GM15510 (cell line): Measurements from ENCODE around the gene UCHL1.

Experiments
- POLR2A ChIP-seq: IDR thresholded peaks from 3 replicates; pipeline ENCODE4 v1.6.1; 2011; ENCODE audit warnings: borderline replicate concordance; ENCODE audit not compliant: insufficient read length; ENCODE audit errors: extremely low read depth

Gene UCHL1

DNA sequence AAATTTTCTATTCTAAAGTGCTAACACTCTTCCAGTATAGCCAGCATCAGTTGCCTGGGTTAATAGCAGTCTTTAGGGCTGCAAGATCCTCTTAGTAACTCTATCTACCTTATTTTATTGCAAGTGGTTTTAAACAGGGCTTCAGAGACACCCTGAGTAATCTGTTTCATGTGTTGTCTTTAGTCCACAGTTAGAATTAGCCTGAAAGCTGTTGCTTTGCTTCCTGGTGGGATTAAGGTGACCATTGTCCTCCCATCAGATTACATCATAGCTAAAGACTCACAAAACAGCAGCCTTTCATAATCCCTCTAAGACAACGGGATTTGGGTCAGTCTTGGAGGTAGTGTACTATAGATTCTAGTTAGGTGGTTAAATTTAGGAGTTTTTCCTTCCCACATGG, 7.5 kb downstream of the UCHL1 start:
- TF ChIP-seq POLR2A = no peak

DNA sequence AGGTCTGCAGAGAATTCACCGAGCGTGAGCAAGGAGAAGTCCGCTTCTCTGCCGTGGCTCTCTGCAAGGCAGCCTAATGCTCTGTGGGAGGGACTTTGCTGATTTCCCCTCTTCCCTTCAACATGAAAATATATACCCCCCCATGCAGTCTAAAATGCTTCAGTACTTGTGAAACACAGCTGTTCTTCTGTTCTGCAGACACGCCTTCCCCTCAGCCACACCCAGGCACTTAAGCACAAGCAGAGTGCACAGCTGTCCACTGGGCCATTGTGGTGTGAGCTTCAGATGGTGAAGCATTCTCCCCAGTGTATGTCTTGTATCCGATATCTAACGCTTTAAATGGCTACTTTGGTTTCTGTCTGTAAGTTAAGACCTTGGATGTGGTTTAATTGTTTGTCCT, 11.3 kb downstream of the UCHL1 start:
- TF ChIP-seq POLR2A = no peak

DNA sequence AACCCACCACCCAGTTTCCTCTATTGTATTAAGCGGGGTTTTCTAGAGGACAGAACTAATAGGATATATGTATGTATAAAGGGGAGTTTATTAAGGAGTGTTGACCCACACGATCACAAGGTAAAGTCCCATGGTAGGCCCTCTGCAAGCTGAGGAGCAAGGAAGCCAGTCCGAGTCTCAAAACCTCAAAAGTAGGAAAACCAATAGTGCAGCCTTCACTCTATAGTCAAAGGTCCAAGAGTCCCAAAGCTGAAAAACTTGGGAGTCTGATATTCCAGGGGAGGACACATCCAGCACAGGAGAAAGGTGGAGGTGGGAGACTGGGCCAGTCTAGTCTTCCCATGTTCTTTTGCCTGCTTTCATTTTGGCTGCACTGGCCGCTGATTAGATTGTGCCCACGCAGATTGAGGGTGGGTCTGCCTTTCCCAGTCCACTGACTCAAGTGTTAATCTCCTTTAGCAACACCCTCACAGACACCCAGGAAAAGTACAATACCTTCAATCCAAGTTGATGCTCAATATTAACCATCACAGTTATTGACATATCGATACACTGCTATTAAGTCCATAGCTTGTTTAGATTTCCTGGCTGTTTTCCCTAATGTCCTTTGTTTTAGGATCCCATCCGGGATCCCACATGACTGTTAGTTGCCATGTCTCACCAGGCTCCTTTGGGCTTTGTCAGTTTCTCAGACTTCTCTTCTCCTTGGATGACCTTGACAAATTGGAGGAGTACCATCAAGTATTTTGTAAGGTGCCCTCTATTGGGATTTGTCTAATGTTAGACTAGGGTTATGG, 12.2 kb downstream of the UCHL1 start:
- TF ChIP-seq POLR2A = no peak

DNA sequence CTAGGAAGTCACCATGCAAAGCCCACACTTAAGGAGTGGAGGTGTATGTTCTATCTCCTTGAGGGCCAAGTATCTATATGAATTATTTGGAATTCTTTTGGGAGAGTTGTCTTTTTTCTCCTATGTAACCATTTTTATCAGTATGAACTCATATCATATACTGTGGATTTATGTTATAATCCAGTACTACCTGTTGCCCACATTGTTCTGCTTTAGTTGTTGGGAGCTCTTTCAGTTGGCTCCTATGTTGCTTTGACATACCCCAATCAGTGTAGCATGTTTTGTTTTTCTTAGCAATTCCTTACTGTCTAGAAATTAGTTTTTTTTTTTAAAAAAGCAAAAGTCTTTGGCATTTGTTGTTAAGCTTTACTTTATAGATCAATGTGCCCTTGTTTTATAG, 13.0 kb downstream of the UCHL1 start:
- no peak for TF ChIP-seq POLR2A

DNA sequence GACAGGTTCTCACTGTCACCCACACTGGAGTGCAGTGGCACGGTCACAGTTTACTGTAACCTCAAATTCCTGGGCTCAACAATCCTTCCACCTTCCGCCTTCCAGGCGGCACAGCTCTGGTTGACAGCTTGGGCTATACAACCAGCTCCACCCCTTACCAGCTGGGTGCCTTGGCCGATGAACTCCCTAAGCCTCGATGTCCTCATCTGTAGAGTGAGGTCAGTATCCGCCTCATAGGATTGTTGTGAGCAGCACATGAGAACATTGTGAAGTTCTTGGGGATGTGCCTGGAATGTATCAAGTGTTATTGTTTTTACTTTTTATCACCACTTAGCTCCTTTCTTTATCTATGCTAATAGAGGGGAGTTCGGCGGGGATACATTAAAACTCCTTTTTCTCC, 23.3 kb downstream of the UCHL1 start:
- TF ChIP-seq POLR2A = no peak

DNA sequence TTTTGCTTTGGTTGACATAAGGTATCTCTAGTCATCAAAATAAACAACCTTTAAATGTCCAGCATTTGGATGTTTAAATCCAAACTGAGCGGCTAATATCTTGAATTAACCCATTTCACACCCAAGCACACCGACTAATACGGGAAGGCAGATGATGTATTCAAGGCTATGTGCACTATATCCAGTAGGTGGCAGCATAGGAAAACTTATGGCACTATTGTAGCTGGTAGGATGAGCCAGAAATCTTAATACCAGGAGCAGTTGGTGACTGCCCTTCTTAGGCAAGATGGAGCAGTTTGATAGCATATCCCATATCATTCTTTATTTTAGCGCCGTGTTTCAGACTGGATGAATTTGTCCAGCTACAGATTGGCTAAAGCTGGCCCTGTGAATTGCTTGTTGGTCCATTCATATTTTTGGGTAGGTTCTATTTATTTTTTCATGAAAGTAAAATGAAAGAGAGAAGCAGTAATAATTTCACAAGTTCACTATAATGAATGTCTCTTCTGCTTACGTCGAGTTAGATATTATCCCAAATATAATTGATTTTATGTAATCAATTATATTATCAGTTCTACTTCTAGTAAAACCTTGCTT, 24.4 kb downstream of the UCHL1 start:
- no peak for TF ChIP-seq POLR2A

DNA sequence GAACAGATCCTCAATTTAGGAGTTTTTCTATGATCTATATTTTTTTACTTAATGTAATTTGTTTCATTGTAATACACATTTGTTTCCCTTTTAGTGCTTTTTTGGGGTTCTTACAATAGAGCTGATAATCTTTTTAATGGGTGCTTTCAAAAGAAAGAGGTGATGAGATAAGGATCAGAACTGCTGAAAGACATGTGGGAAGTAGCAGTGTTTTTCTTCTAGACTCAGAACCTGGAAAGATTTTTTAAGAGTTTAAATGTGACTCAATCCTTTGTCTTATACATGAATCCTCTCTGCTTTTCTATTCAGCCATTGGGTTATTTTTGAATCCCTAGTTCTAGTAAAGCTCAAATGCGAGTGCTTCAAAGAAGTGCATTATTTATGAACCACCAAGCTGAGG, 25.6 kb downstream of the UCHL1 start:
- no peak for TF ChIP-seq POLR2A

DNA sequence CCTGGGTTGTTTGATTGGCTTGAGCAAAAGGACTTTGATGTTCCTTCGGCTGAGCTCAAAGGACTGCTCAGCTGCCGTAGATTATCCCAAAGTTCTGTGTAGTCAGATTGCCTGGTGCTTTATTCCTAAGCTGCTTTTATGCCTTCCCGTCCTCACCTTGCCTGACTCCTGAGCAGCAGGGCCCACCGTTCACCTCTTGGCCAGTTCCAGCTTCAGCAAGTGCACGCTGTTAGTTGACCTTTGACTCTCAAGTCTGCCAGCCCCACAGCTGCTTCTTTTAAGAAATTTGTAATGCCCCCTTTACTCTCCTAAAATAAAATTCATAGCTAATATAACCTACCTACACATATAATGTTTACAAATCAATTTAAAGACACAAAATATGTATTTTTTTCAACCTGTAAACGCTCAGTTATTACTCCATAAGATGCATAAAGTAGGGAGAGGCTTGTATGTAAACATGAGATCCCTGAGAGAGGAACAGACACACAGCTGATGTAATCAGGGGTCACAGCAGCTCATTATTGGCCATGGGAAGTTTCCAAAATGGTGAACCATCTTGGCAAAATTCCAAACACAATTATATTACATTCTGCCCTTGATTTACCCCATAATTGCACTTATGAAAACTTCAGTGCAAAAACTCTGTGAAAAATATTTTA, 28.6 kb downstream of the UCHL1 start:
- TF ChIP-seq POLR2A = no peak

DNA sequence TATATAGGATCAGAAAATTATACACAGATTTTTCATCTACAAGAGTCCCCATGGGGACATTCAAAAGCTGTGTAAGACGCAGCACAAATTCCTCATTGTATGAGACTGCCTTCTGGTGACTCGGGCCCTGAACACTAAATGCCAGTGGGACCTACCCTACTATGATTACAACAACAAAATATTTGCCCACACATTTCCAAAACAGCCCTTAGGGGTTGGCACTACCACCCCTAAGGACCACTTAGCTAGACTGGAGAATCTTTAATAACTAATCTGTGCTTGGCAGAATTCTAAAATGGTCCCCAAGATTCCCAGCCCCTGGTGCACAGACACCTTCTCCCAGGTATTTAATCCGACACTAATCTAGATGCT, 29.1 kb downstream of the UCHL1 start:
- TF ChIP-seq POLR2A = no peak

DNA sequence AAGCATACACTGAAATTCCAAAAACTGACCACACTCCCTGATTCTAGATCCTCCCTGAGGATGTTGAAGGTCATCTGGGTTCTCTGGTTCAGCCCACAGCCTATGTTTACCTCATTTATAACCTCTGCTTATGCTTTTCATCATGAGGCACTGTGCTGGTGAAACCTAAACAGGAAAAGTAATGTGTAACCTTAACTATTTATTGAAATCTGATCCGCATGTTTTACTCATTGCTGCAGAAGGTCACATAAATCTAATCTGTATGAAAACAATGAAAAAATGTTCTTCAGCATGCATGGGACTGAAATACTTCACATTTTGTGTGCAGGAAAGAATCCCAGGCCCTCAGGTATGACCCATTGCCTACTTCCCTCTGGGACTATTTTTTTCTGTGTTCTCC, 30.3 kb downstream of the UCHL1 start:
- no peak for TF ChIP-seq POLR2A

DNA sequence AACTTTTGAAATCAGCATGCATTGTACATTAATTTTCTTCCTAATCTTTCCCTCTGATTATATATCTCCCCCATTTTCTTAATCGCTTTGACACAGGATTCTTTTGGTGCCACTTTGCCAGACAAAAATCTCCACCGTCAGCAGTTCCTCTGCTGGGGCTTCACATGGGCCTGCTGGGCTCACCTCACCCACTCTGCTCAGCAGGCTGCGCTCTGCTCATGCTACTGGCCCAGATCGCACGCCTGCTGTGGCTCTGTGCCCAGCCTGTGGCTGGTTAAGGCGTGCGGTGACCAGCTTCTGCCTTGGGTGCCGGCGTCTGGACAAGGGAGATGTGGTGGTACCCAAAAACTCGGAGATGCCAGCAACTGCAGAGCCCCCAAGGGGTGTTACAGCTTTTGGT, 31.1 kb downstream of the UCHL1 start:
- no peak for TF ChIP-seq POLR2A

DNA sequence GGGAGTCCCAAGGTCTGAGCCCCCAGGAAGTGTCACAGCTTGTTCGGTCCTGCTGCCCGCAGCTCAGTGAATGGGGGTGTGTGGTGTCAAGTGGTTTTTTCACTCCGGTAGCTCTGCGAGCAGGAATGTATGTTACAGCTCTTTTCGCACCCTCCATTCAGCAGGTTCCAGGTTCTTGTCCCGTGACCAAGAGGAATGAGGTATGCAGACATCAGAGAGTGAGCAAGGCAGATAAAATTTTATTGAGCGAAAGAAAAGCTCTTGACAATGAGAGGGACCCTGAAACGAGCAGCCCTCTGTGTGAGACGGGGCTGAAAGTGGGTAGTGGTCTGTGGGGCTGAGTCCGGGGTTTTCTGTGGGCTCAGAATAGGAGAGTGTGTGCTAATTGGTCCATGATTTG, 31.5 kb downstream of the UCHL1 start:
- no peak for TF ChIP-seq POLR2A

DNA sequence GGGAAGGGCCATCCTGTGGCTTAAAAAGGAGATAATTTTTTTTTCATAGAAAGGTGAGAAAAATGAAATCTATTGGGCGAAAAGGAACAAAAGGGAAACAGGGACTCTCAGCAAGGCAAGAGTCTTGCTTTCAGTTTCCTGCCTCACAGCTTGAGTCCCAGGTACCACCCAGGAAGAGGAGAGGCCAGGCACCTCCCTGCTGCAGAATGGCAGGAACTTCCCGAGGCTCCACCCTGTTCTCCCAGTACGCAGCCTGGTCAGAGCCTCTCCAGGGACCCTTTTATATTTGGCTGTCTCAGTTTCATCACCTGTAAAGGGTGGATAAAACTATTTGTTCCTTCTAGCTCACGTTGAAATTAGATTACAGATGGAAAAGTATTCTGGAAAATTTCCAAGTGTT, 33.8 kb downstream of the UCHL1 start:
- TF ChIP-seq POLR2A = no peak

DNA sequence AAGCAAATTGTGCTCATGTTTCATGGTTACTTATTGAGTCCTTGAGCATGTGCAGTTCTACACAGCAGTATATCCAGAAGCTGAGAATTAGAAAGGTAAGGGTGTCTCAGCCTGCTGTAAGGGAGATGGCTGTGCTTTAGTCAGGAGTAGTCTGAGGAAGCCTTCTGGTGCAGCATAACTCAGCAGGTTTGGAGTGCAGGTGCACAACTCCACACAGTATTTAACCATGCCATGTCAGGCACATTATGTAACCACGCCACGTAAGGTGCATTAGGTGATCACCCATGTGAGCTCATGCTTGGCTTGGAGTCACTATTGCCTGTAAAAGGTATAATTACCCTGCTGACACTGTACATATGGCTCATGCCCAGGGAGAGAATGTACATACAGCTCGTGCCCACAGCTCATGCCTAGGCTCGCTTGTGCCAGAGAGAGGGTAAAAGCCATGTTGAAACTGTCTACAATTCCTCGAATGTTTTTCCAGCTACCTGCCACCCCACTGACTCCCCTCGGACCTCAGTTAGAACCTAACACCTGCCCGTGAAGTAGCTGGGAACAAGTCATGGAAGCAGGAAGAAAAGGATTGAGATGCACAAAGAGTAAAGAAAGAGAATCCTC, 37.8 kb downstream of the UCHL1 start:
- no peak for TF ChIP-seq POLR2A

DNA sequence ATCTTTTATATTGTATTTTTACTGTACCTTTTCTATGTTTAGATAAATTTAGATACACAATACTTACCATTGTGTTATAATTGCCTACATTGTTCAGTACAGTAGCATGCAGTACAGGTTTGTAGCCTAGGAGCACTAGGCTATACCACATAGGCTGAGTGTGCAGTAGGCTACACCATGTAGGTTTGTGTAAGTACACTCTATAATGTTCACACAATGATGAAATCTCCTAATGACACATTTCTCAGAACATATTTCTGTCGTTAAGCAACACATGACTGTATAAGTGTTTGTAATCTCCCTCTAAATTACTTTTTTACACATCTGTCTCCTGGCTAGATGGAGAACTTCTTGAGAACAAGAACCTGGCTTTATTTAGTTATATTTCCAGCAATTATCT, 40.3 kb downstream of the UCHL1 start:
- no peak for TF ChIP-seq POLR2A
